WI38 (cell line): ENCODE results near the gene COP1.

ENCODE experiments used
- H3K4me3 ChIP-seq: 2 replicates; pipeline ENCODE4 v1.5.1; 2011; ENCODE audit warnings: low read depth, mild to moderate bottlenecking, control low read depth, low read length
- TF ChIP-seq, protein P1 (sequence below): IDR thresholded peaks from 2 replicates; pipeline ENCODE4 v1.5.1; 2012; ENCODE audit warnings: low read depth, mild to moderate bottlenecking, control low read depth, low read length

COP1 gene

DNA sequence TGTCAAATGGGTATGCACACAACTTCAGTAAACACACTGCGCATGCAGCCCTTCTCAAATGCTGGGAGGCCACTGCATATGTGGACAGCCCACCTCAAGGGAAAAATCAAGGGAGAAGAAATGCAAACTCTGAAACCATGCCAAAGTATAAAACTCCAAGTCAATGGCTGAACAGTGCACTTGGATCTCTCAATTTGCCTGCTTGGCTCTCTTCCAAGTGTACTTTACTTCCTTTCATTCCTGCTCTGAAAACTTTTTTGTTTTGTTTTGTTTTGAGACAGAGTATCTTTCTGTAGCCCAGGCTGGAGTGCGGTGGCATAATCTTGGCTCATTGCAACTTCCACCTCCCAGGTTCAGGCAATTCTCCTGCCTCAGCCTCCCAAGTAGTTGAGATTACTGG is 18.8 kb upstream of the COP1 start:
- TF ChIP-seq, protein P1, sequence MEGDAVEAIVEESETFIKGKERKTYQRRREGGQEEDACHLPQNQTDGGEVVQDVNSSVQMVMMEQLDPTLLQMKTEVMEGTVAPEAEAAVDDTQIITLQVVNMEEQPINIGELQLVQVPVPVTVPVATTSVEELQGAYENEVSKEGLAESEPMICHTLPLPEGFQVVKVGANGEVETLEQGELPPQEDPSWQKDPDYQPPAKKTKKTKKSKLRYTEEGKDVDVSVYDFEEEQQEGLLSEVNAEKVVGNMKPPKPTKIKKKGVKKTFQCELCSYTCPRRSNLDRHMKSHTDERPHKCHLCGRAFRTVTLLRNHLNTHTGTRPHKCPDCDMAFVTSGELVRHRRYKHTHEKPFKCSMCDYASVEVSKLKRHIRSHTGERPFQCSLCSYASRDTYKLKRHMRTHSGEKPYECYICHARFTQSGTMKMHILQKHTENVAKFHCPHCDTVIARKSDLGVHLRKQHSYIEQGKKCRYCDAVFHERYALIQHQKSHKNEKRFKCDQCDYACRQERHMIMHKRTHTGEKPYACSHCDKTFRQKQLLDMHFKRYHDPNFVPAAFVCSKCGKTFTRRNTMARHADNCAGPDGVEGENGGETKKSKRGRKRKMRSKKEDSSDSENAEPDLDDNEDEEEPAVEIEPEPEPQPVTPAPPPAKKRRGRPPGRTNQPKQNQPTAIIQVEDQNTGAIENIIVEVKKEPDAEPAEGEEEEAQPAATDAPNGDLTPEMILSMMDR, result no peak
- no peak overlapping the region for H3K4me3 ChIP-seq

DNA sequence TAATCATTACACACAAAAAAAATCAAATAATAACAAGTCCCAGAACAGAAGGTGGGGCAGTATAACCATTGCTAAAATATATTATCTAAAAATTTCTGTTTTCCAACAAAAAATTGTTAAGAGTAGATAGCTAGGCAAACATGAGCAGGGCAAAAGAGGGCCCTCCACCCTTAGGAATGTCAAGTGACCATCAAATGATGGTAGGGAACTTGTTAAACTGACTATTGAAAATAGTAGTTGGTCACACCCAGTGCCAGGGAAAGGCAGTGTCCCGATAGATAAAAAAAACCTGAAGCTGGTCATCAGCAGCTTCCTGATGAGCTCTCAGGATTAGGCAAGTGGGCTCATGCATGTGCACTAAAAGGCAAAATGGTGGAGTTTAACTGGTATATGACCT is 18.4 kb upstream of the COP1 start:
- H3K4me3 ChIP-seq, result no peak overlapping the region
- TF ChIP-seq, protein P1, result no peak

DNA sequence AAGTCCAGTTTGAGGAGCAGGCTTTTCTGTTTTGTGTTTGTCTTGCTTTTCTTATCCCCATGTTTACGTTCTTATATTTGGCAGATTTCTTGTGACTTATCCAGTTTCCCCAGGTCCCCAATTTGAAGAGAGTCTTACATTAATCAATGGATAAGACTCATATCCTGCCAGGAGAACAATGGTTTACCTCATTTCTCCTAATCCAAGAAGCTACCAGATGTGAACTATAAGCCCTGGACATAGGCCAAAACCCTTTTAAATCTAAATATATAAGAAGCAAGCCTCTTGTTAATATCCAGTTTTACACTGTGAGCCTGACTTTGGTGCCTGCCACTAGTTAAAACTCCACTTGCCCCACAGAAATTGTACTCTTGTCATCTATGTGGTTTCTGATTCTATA is 15.1 kb upstream of the COP1 start:
- TF ChIP-seq, protein P1, result no peak
- no peak overlapping the region for H3K4me3 ChIP-seq

DNA sequence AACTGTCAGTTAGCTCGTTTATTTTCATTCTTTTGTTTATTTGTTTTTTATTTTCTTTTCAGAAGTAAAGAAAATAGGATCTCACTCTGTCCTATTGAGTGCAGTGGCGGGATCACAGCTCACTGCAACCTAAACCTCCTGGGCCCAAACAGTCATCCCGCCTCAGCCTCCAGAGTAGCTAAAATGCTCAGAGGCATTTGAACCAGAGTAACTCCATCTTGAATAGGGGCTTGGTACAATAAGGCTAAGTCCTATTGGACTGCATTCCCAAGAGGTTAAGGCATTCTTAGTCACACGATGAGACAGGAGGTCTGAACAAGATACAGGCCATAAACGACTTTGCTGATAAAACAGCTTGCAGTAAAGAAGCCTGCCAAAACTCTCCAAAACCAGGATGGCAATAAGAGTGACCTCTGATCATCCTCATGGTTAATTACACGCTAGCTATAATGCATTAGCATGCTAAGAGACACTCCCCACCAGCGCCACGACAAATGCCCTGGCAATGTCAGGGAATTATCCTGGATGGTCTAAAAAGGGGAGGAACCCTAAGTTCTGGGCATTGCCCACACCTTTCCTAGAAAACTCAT is 13.1 kb upstream of the COP1 start:
- no peak overlapping the region for H3K4me3 ChIP-seq
- TF ChIP-seq, protein P1, result no peak

DNA sequence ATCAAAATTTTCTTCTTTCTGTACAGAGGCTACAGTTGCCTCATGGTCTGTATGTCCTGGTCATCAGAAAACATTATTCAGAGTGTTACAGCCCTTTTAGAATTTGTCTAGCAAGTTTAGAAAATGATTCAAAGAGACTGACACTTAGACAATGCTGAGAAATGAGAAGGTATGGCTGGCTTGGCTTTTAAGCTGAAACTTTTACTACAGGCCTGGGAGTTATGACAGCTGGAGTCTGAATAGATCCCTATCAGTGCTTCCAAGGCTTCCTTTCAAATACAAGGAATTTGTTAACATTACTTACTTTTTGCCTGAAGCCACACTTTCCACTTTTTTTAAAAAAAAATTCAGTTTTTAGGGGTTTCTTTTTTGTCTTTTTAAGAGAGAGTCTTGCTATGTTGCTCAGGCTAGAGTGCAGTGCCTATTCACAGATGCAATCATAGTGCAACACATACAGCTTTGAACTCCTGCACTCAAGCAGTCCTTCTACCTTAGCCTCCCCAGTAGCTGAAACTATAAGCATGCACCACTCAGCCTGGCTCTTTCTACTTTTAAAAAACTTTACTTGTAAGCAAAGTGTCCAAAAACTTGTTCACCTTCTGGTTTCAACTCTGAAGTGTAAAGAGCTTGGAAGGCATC is 10.5 kb upstream of the COP1 start:
- H3K4me3 ChIP-seq, result no peak overlapping the region
- TF ChIP-seq, protein P1, result no peak

DNA sequence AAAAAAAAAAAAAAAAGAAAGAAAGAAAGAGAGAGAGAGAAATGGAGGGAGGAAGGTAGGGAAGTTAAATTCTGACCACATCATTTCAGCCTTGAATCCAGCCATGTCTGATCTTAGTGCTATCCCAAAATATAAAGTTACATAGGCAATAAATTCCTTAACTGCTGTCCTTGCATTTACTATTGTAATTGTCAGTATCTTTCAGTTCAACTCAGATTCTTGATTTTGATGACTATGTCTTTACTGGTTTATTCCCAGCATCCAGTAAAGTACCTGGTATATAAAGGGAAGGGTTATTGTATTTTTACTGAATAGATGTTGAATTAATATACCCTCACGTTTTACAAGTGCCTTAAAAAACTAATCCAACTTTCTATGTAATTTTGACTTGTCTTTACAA is 8.9 kb upstream of the COP1 start:
- TF ChIP-seq, protein P1, result no peak

DNA sequence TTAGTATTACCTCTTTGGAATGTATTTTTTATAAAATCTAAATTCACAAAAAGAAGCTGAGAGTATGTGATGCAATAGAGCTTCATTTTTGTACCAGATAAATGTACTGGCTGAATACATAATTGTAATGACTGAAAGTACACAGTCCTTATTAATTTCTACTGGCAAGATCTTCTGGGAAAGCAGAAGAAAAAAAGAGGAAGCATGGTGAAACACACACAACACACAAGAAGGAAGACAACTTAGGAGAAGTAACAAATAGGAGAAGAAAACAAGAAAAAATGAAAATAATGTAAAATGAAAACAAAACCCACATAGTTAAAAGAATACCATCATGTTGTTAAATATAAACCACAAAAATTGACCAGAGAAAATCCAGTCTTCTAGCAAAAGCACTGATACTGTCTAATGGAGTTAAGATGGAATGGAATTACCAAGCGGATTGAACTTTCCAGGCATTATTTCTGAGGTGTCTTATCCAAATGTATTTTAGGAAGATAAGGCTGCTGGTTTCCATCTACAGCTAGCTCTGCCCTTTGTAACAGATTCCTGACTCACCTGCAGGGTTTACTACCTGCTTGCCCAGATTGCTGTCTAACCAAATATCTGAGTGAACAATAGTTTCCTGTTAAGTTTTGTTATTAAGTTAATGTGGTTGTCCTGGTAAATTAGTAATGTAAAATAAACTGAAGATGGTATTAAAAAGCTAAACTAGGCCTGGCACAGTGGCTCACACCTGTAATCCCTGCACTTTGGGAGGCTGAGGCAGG is 4.5 kb upstream of the COP1 start:
- H3K4me3 ChIP-seq, result no peak overlapping the region
- TF ChIP-seq, protein P1, result no peak

More for the DNA sequence above, 8.9 kb upstream of the COP1 start:
- no peak overlapping the region for H3K4me3 ChIP-seq
